ENCODE measurements around the gene ARID5A. TPM values are rescaled to one million over a fixed set of nuclear protein-coding genes. Genes with fewer than 3 reads are reported as not detected.

Gene ARID5A
- total RNA-seq, 1 experiment from 2014 or later: 9.3 TPM

DNA sequence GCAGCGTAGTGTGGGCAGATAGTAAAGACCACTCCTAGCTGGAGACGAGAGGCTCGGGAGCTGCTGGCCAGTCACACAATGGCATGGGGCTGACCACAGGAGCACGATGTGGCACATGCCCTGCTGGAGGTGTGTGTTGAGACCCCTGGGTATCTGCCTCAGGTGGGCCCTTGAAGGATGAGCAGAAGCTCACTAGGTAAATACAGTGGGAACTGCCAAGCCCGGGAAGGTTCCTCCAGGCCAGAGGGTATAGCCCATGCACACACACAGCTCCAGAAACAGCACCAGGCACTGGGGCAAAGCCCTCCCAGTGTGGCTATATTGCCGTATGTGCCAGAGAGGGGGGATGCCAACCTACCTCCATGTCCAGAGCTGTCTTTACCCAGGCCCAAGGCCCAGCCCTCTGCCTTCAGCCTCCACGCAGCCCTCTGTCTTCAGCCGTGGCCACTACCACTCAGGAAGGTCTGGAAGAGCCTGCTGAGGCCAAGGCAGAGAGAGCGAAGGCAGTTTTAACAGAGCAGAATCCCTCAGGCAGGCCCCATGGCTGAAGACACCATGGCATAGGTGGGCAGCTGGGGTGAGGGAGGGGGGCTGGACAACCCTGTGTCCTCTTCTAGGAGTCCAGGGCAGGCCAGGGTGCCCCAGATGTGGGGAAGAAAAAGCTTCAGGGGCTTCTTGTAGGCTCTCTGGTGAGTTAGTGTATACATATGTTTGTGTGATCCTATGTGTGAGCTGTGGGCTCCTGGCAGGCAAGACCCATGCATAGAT lies 7.0 kb upstream of the ARID5A start:
- H3K4me1 Mint-ChIP-seq (ENCODE audit: low read depth, unreplicated experiment): no peaks in the 10 kb centered on the region
- H3K27me3 Mint-ChIP-seq (ENCODE audit: unreplicated experiment): peaks cover 15% of the 10 kb centered on the region
- no peak overlapping the region for H3K27ac Mint-ChIP-seq (ENCODE audit: unreplicated experiment)
- intact Hi-C loops (cut with micrococcal nuclease; ENCODE audit: unreplicated experiment): no loop called here
- CTCF ChIA-PET: interaction anchor here (1.1 kb wide), 1 partner anchor 53 kb away, joined by 3 read pairs; no protein-coding TSS in a partner anchor
- TF ChIP-seq, protein P1, sequence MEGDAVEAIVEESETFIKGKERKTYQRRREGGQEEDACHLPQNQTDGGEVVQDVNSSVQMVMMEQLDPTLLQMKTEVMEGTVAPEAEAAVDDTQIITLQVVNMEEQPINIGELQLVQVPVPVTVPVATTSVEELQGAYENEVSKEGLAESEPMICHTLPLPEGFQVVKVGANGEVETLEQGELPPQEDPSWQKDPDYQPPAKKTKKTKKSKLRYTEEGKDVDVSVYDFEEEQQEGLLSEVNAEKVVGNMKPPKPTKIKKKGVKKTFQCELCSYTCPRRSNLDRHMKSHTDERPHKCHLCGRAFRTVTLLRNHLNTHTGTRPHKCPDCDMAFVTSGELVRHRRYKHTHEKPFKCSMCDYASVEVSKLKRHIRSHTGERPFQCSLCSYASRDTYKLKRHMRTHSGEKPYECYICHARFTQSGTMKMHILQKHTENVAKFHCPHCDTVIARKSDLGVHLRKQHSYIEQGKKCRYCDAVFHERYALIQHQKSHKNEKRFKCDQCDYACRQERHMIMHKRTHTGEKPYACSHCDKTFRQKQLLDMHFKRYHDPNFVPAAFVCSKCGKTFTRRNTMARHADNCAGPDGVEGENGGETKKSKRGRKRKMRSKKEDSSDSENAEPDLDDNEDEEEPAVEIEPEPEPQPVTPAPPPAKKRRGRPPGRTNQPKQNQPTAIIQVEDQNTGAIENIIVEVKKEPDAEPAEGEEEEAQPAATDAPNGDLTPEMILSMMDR (IDR thresholded peaks at IDR 0.05; ENCODE audit: unreplicated experiment): no peak
- peaks cover 7% of the 10 kb centered on the region for H3K36me3 Mint-ChIP-seq (ENCODE audit: insufficient read depth, unreplicated experiment)
- no peaks in the 10 kb centered on the region for H3K9me3 Mint-ChIP-seq (ENCODE audit: low read depth, unreplicated experiment)
- DNase-seq: no peak
- no peak overlapping the region for H3K4me3 Mint-ChIP-seq (ENCODE audit: low read depth, unreplicated experiment)
- BruUV-seq (replicated peaks): no TSS peak

DNA sequence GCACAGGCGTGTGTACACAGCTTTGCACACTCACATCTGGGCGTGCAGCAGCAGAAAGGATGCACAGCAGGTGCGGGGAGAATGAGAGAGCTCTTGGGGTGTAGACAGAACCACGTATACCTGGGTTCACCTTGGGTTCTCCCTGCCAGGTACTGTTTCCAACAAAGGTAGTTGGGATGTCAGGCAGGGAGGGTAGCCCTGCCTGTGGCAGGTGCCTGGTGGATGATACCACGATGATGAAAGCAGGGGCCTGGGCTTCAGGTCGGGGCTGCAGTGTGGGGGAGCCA lies 6.5 kb upstream of the ARID5A start:
- no peaks in the 10 kb centered on the region for H3K9me3 Mint-ChIP-seq (ENCODE audit: low read depth, unreplicated experiment)
- CTCF ChIA-PET: interaction anchor here (1.1 kb wide), 1 partner anchor 53 kb away, joined by 3 read pairs; no protein-coding TSS in a partner anchor
- peaks cover 7% of the 10 kb centered on the region for H3K36me3 Mint-ChIP-seq (ENCODE audit: insufficient read depth, unreplicated experiment)
- intact Hi-C loops (cut with micrococcal nuclease; ENCODE audit: unreplicated experiment): no loop called here
- no peaks in the 10 kb centered on the region for H3K4me1 Mint-ChIP-seq (ENCODE audit: low read depth, unreplicated experiment)
- no peak overlapping the region for H3K27ac Mint-ChIP-seq (ENCODE audit: unreplicated experiment)
- H3K27me3 Mint-ChIP-seq (ENCODE audit: unreplicated experiment): peaks cover 14% of the 10 kb centered on the region
- TF ChIP-seq, protein P1 (IDR thresholded peaks at IDR 0.05; ENCODE audit: unreplicated experiment): no peak
- H3K4me3 Mint-ChIP-seq (ENCODE audit: low read depth, unreplicated experiment): no peak overlapping the region
- DNase-seq: no peak
- no TSS peak for BruUV-seq (replicated peaks)

DNA sequence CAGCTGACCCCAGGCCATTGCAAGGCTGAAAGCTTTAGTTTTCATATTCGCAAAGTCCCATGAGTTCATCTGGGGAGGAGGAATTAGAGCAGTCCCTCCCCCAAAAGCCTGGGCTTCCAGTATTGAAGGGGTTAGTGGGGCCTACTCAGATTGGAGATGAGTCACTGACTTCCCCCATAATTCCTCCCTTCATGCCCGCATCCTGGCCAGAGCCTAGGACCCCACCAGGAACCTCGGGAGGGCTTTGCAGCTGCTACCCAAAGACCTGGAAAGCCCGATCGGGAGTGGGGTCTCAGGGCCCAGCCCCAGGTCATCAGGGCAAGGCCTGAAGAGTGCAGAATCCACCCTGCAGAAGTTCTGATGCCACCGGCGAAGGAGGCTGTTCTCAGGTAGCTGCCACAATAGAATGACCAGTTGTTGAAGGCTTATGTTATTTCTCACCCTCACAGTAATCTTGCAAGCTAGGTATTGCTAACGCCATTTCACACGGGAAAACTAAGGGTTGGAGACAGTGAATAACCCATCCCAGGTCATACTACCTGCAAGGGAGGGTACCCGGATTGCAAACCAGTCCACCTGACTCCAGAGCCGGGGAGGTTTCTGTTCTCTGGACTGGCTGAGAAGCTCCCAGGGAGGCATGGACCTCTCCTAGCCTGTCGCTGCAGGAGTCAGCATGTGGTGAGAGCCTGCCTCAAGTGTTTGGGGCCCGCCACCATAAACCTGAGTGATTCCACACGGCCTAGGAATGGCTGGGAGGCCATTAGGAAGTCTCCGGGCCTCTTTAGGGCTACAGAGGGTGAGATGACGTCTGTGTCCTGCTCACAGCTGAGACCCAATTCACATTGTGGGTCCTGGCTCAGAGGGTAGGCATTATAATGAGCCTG lies 5.8 kb upstream of the ARID5A start:
- Mint-ChIP-seq H3K36me3 (ENCODE audit: insufficient read depth, unreplicated experiment) (peaks cover 7% of the 10 kb centered on the region), H3K4me3 (ENCODE audit: low read depth, unreplicated experiment) (no peak overlapping the region), H3K27me3 (ENCODE audit: unreplicated experiment) (peaks cover 10% of the 10 kb centered on the region), H3K9me3 (ENCODE audit: low read depth, unreplicated experiment) (no peaks in the 10 kb centered on the region), H3K27ac (ENCODE audit: unreplicated experiment) (no peak overlapping the region), H3K4me1 (ENCODE audit: low read depth, unreplicated experiment) (peaks cover under 1% of the 10 kb centered on the region)
- no TSS peak for BruUV-seq (replicated peaks)
- CTCF ChIA-PET: interaction anchor here (1.1 to 1.2 kb wide), 2 partner anchors 24 to 52 kb away, joined by 3 to 5 read pairs; no protein-coding TSS in a partner anchor
- DNase-seq: no peak
- TF ChIP-seq, protein P1 (IDR thresholded peaks at IDR 0.05; ENCODE audit: unreplicated experiment): no peak
- intact Hi-C loops (cut with micrococcal nuclease; ENCODE audit: unreplicated experiment): no loop called here

DNA sequence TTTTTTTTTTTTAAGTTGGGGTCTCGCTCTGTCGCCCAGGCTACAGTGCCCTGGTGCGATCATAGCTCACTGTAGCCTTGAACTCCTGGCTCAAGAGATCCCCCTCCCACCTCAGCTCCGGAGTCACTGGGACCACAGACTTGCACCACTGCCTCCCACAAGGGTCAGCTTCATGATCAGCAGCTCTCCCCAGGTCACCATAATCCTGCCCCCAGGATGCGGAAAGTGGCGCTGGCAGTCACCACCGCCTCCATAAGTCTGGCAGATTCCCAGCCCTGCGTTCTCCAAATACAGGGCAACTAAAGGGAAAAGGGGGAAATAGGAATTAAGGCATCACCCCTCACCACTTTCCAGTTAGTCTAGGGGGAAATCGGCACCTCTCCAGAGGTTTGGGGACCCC lies 5.2 kb upstream of the ARID5A start:
- H3K27ac Mint-ChIP-seq (ENCODE audit: unreplicated experiment): peak overlapping the region; percentile 71
- TF ChIP-seq, protein P1 (IDR thresholded peaks at IDR 0.05; ENCODE audit: unreplicated experiment): no peak
- no peaks in the 10 kb centered on the region for H3K9me3 Mint-ChIP-seq (ENCODE audit: low read depth, unreplicated experiment)
- DNase-seq: no peak
- peaks cover 5% of the 10 kb centered on the region for H3K4me1 Mint-ChIP-seq (ENCODE audit: low read depth, unreplicated experiment)
- intact Hi-C loops (cut with micrococcal nuclease; ENCODE audit: unreplicated experiment): no loop called here
- H3K4me3 Mint-ChIP-seq (ENCODE audit: low read depth, unreplicated experiment): peak overlapping the region; percentile 65
- BruUV-seq (replicated peaks): TSS peak; percentile 96
- CTCF ChIA-PET: interaction anchor here (0.6 to 1.2 kb wide), 4 partner anchors 23 to 538 kb away, joined by 3 to 5 read pairs (median 4); no protein-coding TSS in a partner anchor
- H3K36me3 Mint-ChIP-seq (ENCODE audit: insufficient read depth, unreplicated experiment): peaks cover 7% of the 10 kb centered on the region
- peaks cover 3% of the 10 kb centered on the region for H3K27me3 Mint-ChIP-seq (ENCODE audit: unreplicated experiment)

All from Calu3 (cell line).